Measurements from ENCODE around the gene ALKAL2.

ALKAL2 gene

GRCh38 chr2:262117-262516 lies 25.8 kb downstream of the ALKAL2 start:
- H3K9me3 ChIP-seq (replicated peaks; ENCODE audit: insufficient read depth, low read length) = no peaks in the 10 kb centered on the region
- no peaks in the 10 kb centered on the region for H3K27me3 ChIP-seq (replicated peaks; ENCODE audit: insufficient read depth, low read length)
- H3K9me2 ChIP-seq (replicated peaks; ENCODE audit: insufficient read depth, low read length) = no peaks in the 10 kb centered on the region
- no peak overlapping the region for H2AFZ ChIP-seq (ENCODE audit: low read length)
- H4K20me1 ChIP-seq (ENCODE audit: insufficient read depth, low read length) = no peaks in the 10 kb centered on the region
- H3K79me2 ChIP-seq (ENCODE audit: low read length) = peaks cover 24% of the 10 kb centered on the region
- TF ChIP-seq CTCF (IDR thresholded peaks at IDR 0.05; ENCODE audit: low read length) (no peak), EZH2 (optimal IDR thresholded peaks at IDR 0.05; ENCODE audit: low read depth, low read length) (no peak), EZH2phosphoT487 (IDR thresholded peaks at IDR 0.05; ENCODE audit: low read length) (no peak)
- no peaks in the 10 kb centered on the region for H3F3A ChIP-seq (ENCODE audit: insufficient read depth, low read length)
- no peak for DNase-seq
- no peak overlapping the region for H3K4me3 ChIP-seq (ENCODE audit: low read length)
- no peak overlapping the region for H3K9ac ChIP-seq (ENCODE audit: low read length)
- H3K4me1 ChIP-seq (ENCODE audit: low read length) = peaks cover 4% of the 10 kb centered on the region; the same call in 1 of the 2 replicates
- no peak overlapping the region for H3K27ac ChIP-seq (ENCODE audit: low read length)
- no peaks in the 10 kb centered on the region for H3K36me3 ChIP-seq (replicated peaks; ENCODE audit: insufficient read depth, low read length)
- H3K4me2 ChIP-seq (ENCODE audit: low read depth, low read length) = no peak overlapping the region

- Histone ChIP-seq H3K4me2 (ENCODE audit: low read depth, low read length) (no peak overlapping the region), H2AFZ (ENCODE audit: low read length) (no peak overlapping the region), H3K4me1 (ENCODE audit: low read length) (no peaks in the 10 kb centered on the region; the same call in 1 of the 2 replicates), H4K20me1 (ENCODE audit: insufficient read depth, low read length) (no peaks in the 10 kb centered on the region), H3K9me2 (replicated peaks; ENCODE audit: insufficient read depth, low read length) (no peaks in the 10 kb centered on the region), H3K27me3 (replicated peaks; ENCODE audit: insufficient read depth, low read length) (no peaks in the 10 kb centered on the region), H3K27ac (ENCODE audit: low read length) (no peak overlapping the region), H3K79me2 (ENCODE audit: low read length) (peaks cover 9% of the 10 kb centered on the region), H3K9ac (ENCODE audit: low read length) (no peak overlapping the region), H3K36me3 (replicated peaks; ENCODE audit: insufficient read depth, low read length) (no peaks in the 10 kb centered on the region), H3K4me3 (ENCODE audit: low read length) (no peak overlapping the region), H3K9me3 (replicated peaks; ENCODE audit: insufficient read depth, low read length) (no peaks in the 10 kb centered on the region), H3F3A (ENCODE audit: insufficient read depth, low read length) (no peaks in the 10 kb centered on the region)
- DNase-seq = no peak
- TF ChIP-seq CTCF (IDR thresholded peaks at IDR 0.05; ENCODE audit: low read length) = no peak
- no peak for TF ChIP-seq EZH2phosphoT487 (IDR thresholded peaks at IDR 0.05; ENCODE audit: low read length)
- no peak for TF ChIP-seq EZH2 (optimal IDR thresholded peaks at IDR 0.05; ENCODE audit: low read depth, low read length)
These were observed 27.3 kb downstream of the ALKAL2 start for GRCh38 chr2:260507-261161.

- no peaks in the 10 kb centered on the region for H3F3A ChIP-seq (ENCODE audit: insufficient read depth, low read length)
- no peaks in the 10 kb centered on the region for H3K9me3 ChIP-seq (replicated peaks; ENCODE audit: insufficient read depth, low read length)
- H3K9me2 ChIP-seq (replicated peaks; ENCODE audit: insufficient read depth, low read length) = no peaks in the 10 kb centered on the region
- H3K9ac ChIP-seq (ENCODE audit: low read length) = no peak overlapping the region
- H3K4me1 ChIP-seq (ENCODE audit: low read length) = no peaks in the 10 kb centered on the region
- DNase-seq = no peak
- no peak overlapping the region for H3K4me2 ChIP-seq (ENCODE audit: low read depth, low read length)
- peaks cover 1% of the 10 kb centered on the region for H3K79me2 ChIP-seq (ENCODE audit: low read length)
- H3K36me3 ChIP-seq (replicated peaks; ENCODE audit: insufficient read depth, low read length) = no peaks in the 10 kb centered on the region
- no peak overlapping the region for H3K4me3 ChIP-seq (ENCODE audit: low read length)
- no peak overlapping the region for H2AFZ ChIP-seq (ENCODE audit: low read length)
- H4K20me1 ChIP-seq (ENCODE audit: insufficient read depth, low read length) = no peaks in the 10 kb centered on the region
- TF ChIP-seq EZH2 (optimal IDR thresholded peaks at IDR 0.05; ENCODE audit: low read depth, low read length) (no peak), CTCF (IDR thresholded peaks at IDR 0.05; ENCODE audit: low read length) (no peak), EZH2phosphoT487 (IDR thresholded peaks at IDR 0.05; ENCODE audit: low read length) (no peak)
- no peak overlapping the region for H3K27ac ChIP-seq (ENCODE audit: low read length)
- no peaks in the 10 kb centered on the region for H3K27me3 ChIP-seq (replicated peaks; ENCODE audit: insufficient read depth, low read length)
These were observed 28.0 kb downstream of the ALKAL2 start for GRCh38 chr2:259789-260331.
